Duodenal mucosa (tissue), 2 donors: Measurements from ENCODE around the gene LRRFIP2.

ENCODE experiments used
- H3K27ac ChIP-seq: one replicate; pipeline ENCODE4 v1.7.0; 2013; ENCODE audit warnings: low read depth, low read length
- H3K27me3 ChIP-seq, 2 donors: one replicate each; pipeline ENCODE4 v1.7.0; 2013; ENCODE audit warnings: low read length in 2 of 2, control low read depth in 1 of 2; ENCODE audit not compliant: insufficient read depth in 2 of 2, control insufficient read depth in 1 of 2
- H3K36me3 ChIP-seq, 2 donors: one replicate each; pipeline ENCODE4 v1.7.0; 2013; ENCODE audit warnings: low read length in 2 of 2, control low read depth in 1 of 2; ENCODE audit not compliant: insufficient read depth in 2 of 2, control insufficient read depth in 1 of 2
- H3K4me1 ChIP-seq, 2 donors: one replicate each; pipeline ENCODE4 v1.7.0; 2013; ENCODE audit warnings: low read length in 2 of 2, control low read depth in 1 of 2; ENCODE audit not compliant: insufficient read depth in 2 of 2, control insufficient read depth in 1 of 2
- H3K4me3 ChIP-seq, 2 donors: one replicate each; pipeline ENCODE4 v1.7.0; 2013; ENCODE audit warnings: low read length in 2 of 2, low read depth in 1 of 2
- H3K9ac ChIP-seq, 2 donors: one replicate each; pipeline ENCODE4 v1.7.0; 2013; ENCODE audit warnings: low read length in 2 of 2, low read depth in 1 of 2
- H3K9me3 ChIP-seq, 2 donors: one replicate each; pipeline ENCODE4 v1.7.0; 2013; ENCODE audit warnings: low read length in 2 of 2, control low read depth in 1 of 2; ENCODE audit not compliant: control insufficient read depth in 1 of 2

The LRRFIP2 gene

DNA sequence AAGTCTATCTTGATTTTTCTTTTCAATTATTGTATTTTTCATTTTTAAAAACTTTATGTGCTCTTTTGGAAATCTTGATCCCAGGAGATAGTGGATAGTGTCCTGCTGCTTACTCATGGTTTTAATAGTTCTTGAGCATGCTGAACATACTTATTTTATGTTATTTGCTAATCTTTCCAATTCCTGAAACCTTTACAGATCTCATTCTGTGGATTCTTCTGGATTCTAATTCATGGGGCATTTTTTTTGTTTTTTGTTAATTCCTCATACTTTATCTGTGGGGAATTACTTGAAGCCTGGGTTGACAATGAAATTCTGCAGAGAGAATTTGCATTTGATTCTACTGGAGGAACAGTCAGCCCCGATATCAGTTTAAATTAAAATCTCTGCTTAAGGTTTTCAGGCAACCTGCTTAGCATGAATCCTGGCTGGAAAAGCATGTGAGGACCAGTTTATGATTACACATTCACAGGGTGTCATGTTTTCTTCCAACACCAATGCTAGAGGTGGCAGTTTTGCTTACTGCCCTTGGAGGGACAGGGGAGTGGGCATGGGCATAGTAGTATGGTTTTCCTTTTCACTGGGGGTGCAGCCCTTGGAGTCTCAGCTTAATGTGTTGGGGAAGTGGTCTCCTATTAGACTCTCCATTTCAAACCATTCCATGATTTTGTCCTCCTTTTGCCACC lies 135.1 kb downstream of the LRRFIP2 start:
- Histone ChIP-seq H3K36me3 (peaks cover 19 to 54% of the 10 kb centered on the region in 2 donors), H3K9ac (no peak overlapping the region), H3K9me3 (peaks cover 4 to 11% of the 10 kb centered on the region in 2 donors), H3K4me1 (no peaks in the 10 kb centered on the region), H3K4me3 (no peak overlapping the region), H3K27me3 (no peaks in the 10 kb centered on the region), H3K27ac (no peak overlapping the region)

DNA sequence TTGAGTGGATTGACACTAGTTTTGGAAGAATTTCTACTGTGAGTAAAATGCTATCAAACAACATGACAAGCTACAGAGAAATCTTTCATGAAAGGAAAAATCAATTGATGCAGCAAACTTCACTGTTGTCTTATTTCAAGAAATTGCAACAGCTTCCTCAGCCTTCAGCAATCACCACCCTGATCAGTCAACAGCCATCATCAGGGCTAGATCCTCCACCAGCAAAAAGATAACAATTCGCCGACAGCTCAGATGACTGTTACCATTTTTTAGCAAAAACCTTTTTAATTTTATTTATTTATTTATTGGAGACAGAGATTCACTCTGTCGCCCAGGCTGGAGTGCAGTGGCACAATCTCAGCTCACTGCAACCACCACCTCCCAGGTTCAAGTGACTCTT lies 137.0 kb downstream of the LRRFIP2 start:
- peaks cover 19 to 63% of the 10 kb centered on the region in 2 donors for H3K36me3 ChIP-seq
- no peak overlapping the region for H3K9ac ChIP-seq
- peaks cover 4 to 11% of the 10 kb centered on the region in 2 donors for H3K9me3 ChIP-seq
- H3K4me1 ChIP-seq = no peaks in the 10 kb centered on the region
- H3K27ac ChIP-seq = no peak overlapping the region
- no peak overlapping the region for H3K4me3 ChIP-seq
- no peaks in the 10 kb centered on the region for H3K27me3 ChIP-seq

DNA sequence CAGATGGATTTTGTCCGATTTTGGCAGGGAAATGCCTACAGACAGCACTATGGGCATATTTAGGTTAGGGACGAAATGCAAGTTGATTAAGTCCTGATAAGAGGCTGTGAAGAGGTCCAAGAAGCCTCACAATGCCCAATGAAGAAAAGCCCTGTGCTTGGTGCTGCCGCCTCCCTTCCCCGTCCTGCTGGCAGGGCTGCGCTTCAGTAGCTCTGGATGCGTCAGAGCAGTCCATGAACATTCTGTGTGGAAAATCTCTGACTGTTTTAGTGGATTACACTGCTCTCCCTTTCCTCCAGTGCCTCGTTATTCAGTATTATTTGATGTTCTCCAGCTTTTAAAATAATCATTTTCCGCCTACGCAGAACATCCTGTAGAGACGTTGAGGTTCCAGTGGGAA lies 141.4 kb downstream of the LRRFIP2 start:
- H3K27ac ChIP-seq = no peak overlapping the region
- H3K4me3 ChIP-seq = no peak overlapping the region
- H3K27me3 ChIP-seq = no peaks in the 10 kb centered on the region
- no peaks in the 10 kb centered on the region for H3K4me1 ChIP-seq
- no peak overlapping the region for H3K9ac ChIP-seq
- peaks cover 4 to 11% of the 10 kb centered on the region in 2 donors for H3K9me3 ChIP-seq
- H3K36me3 ChIP-seq = peaks cover 18 to 69% of the 10 kb centered on the region in 2 donors

- H3K9ac ChIP-seq = no peak overlapping the region
- H3K4me1 ChIP-seq = no peaks in the 10 kb centered on the region
- H3K36me3 ChIP-seq = peaks cover 22 to 76% of the 10 kb centered on the region in 2 donors
- no peaks in the 10 kb centered on the region for H3K27me3 ChIP-seq
- peaks cover 2 to 3% of the 10 kb centered on the region in 2 donors for H3K9me3 ChIP-seq
- H3K27ac ChIP-seq = no peak overlapping the region
- no peak overlapping the region for H3K4me3 ChIP-seq
These were observed 143.2 kb downstream of the LRRFIP2 start for GRCh38 chr3:37031096-37031682.

- Histone ChIP-seq H3K9ac (no peak overlapping the region), H3K4me1 (no peaks in the 10 kb centered on the region), H3K27me3 (no peaks in the 10 kb centered on the region), H3K4me3 (no peak overlapping the region), H3K36me3 (peaks cover 24 to 73% of the 10 kb centered on the region in 2 donors), H3K27ac (no peak overlapping the region), H3K9me3 (no peaks in the 10 kb centered on the region)
These were observed 143.8 kb downstream of the LRRFIP2 start for GRCh38 chr3:37030588-37030987.

DNA sequence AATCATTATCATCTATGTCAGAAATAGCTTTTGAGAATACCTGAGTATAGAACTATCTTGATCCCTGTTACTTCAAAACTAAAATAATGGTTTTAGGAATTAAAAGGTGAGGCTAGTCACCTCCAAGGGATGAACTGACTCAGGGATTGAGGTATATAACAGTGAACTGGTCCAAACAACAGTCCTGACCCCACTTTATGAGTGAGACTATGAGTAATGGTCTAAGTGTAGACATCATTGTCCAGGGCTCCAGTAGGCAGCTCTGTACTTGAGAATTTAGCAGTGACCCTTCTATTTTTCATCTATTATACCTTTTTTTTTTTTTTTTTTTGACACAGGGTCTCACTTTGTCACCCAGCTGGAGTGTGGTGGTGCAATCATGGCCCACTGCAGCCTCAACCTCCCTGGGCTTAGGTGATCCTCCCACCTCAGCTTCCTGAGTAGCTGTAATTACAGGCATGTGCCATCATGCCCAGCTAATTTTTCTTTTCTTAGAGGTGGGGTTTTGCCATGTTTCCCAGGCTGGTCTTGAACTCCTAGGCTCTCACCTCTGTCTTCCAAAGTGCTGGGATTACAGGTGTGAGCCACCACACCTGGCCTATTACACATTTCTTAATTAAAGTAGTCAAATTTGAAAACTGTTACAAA lies 144.7 kb downstream of the LRRFIP2 start:
- Histone ChIP-seq H3K36me3 (peaks cover 24 to 69% of the 10 kb centered on the region in 2 donors), H3K9me3 (no peaks in the 10 kb centered on the region), H3K27ac (no peak overlapping the region), H3K4me1 (no peaks in the 10 kb centered on the region), H3K4me3 (no peak overlapping the region), H3K27me3 (no peaks in the 10 kb centered on the region), H3K9ac (no peak overlapping the region)

DNA sequence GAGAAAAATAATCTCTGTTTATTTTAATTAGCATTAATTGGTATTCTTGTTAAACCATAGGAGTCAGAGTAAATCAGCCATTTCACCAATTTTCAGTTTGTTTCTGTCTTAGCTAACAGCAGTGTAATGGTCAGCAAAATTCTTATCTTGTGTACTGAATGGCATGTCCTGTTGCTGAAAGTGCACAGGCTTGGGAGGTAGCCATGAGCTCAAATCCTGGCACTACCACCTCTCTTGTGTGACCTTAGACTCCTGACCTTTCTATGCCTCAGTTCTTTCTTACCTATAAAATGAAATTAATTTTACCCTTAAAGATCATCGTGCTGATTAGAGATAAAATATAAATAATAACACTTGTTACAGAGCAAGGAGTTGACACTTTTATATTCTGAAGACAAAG lies 145.3 kb downstream of the LRRFIP2 start:
- no peaks in the 10 kb centered on the region for H3K27me3 ChIP-seq
- H3K4me3 ChIP-seq = no peak overlapping the region
- no peak overlapping the region for H3K27ac ChIP-seq
- peaks cover 24 to 69% of the 10 kb centered on the region in 2 donors for H3K36me3 ChIP-seq
- no peaks in the 10 kb centered on the region for H3K9me3 ChIP-seq
- no peak overlapping the region for H3K9ac ChIP-seq
- H3K4me1 ChIP-seq = no peaks in the 10 kb centered on the region

- Histone ChIP-seq H3K27ac (no peak overlapping the region), H3K4me1 (no peaks in the 10 kb centered on the region), H3K36me3 (peaks cover 24 to 69% of the 10 kb centered on the region in 2 donors)
These were observed 146.1 kb downstream of the LRRFIP2 start for GRCh38 chr3:37028329-37028728.

GRCh38 chr3:37026851-37027250 lies 147.5 kb downstream of the LRRFIP2 start:
- Histone ChIP-seq H3K4me3 (no peak overlapping the region), H3K9me3 (no peaks in the 10 kb centered on the region), H3K4me1 (no peaks in the 10 kb centered on the region), H3K27ac (no peak overlapping the region), H3K27me3 (no peaks in the 10 kb centered on the region), H3K9ac (no peak overlapping the region), H3K36me3 (peaks cover 30 to 72% of the 10 kb centered on the region in 2 donors)

More at GRCh38 chr3:37028329-37028728, 146.1 kb downstream of the LRRFIP2 start:
- Histone ChIP-seq H3K9ac (no peak overlapping the region), H3K27me3 (no peaks in the 10 kb centered on the region), H3K9me3 (no peaks in the 10 kb centered on the region), H3K4me3 (no peak overlapping the region)

DNA sequence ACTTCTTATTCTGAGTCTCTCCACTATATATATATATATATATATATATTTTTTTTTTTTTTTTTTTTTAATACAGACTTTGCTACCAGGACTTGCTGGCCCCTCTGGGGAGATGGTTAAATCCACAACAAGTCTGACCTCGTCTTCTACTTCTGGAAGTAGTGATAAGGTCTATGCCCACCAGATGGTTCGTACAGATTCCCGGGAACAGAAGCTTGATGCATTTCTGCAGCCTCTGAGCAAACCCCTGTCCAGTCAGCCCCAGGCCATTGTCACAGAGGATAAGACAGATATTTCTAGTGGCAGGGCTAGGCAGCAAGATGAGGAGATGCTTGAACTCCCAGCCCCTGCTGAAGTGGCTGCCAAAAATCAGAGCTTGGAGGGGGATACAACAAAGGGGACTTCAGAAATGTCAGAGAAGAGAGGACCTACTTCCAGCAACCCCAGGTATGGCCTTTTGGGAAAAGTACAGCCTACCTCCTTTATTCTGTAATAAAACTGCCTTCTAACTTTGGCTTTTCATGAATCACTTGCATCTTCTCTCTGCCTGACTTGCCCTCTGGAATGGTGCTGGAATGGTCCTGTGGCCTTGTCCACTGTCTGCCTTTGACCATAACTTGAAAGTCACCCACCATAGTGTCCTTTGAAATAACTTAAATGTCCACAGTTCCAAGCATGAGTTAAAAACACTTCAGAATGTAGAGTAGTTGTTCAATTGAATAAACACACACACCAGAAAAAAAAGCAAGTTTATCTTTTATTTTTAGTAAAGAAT lies 148.6 kb downstream of the LRRFIP2 start:
- Histone ChIP-seq H3K9me3 (no peaks in the 10 kb centered on the region), H3K4me3 (no peak overlapping the region), H3K27me3 (no peaks in the 10 kb centered on the region), H3K9ac (no peak overlapping the region), H3K27ac (no peak overlapping the region), H3K4me1 (no peaks in the 10 kb centered on the region), H3K36me3 (peaks cover 29 to 73% of the 10 kb centered on the region in 2 donors)
